DND-41 (cell line): ENCODE data around the gene PDZRN4.

Experiments
- ATAC-seq: fragments of 200-7000 bp; cut with Tn5 transposase; 3 replicates; pipeline ENCODE4 v1.9.1; 2021; ENCODE audit warnings: low read depth; ENCODE audit not compliant: insufficient read depth
- DNase-seq: peaks from one replicate; pipeline ENCODE4 v3.0.0-alpha.2; 2020
- H2AFZ ChIP-seq: 2 replicates; pipeline ENCODE4 v1.6.0; 2012; ENCODE audit warnings: low read depth, low read length
- H3K27ac ChIP-seq: 2 replicates; pipeline ENCODE4 v1.5.1; 2012; ENCODE audit warnings: low read length, inconsistent platforms
- H3K27me3 ChIP-seq: fragments of 200-600 bp; sonication (generic); 2 replicates; pipeline ENCODE4 v1.6.0; 2012; ENCODE audit warnings: low read length, mild to moderate bottlenecking, inconsistent platforms; ENCODE audit not compliant: insufficient read depth, poor library complexity
- H3K36me3 ChIP-seq: 2 replicates; pipeline ENCODE4 v1.5.1; 2012; ENCODE audit warnings: low read length, inconsistent platforms; ENCODE audit not compliant: insufficient read depth
- H3K4me1 ChIP-seq: 2 replicates; pipeline ENCODE4 v1.5.1; 2012; ENCODE audit warnings: mild to moderate bottlenecking, low read length; ENCODE audit not compliant: insufficient read depth
- H3K4me2 ChIP-seq: 2 replicates; pipeline ENCODE4 v1.6.0; 2012; ENCODE audit warnings: mild to moderate bottlenecking, moderate library complexity, low read length, inconsistent platforms; ENCODE audit not compliant: insufficient read depth
- H3K4me3 ChIP-seq, 2 experiments: fragments of 200-600 bp in 1 of 2; shearing (Covaris generic) in 1 of 2; 2 replicates each; pipeline ENCODE4 v1.5.1; 2012 to 2016; ENCODE audit warnings: inconsistent platforms in 2 of 2, low read length in 2 of 2, mild to moderate bottlenecking in 2 of 2, low read depth in 1 of 2, moderate library complexity in 1 of 2
- H3K79me2 ChIP-seq: 2 replicates; pipeline ENCODE4 v1.6.0; 2012; ENCODE audit warnings: low read length, inconsistent platforms; ENCODE audit not compliant: insufficient read depth
- H3K9ac ChIP-seq: 2 replicates; pipeline ENCODE4 v1.6.0; 2012; ENCODE audit warnings: low read depth, mild to moderate bottlenecking, inconsistent platforms, low read length, moderate library complexity
- H3K9me3 ChIP-seq: 2 replicates; pipeline ENCODE4 v1.5.1; 2012; ENCODE audit warnings: low read length, moderate library complexity, mild to moderate bottlenecking, inconsistent platforms; ENCODE audit not compliant: insufficient read depth, severe bottlenecking
- H4K20me1 ChIP-seq: 2 replicates; pipeline ENCODE4 v1.6.0; 2012; ENCODE audit warnings: low read length; ENCODE audit not compliant: insufficient read depth
- CTCF ChIP-seq: IDR thresholded peaks from 2 replicates; pipeline ENCODE4 v1.5.1; 2012; ENCODE audit warnings: borderline replicate concordance, low read length, moderate library complexity, mild to moderate bottlenecking; ENCODE audit not compliant: poor library complexity, severe bottlenecking; ENCODE audit errors: extremely low read depth
- EZH2 ChIP-seq: IDR thresholded peaks from 3 replicates; pipeline ENCODE4 v1.6.1; 2012; ENCODE audit warnings: borderline replicate concordance, low read depth, mild to moderate bottlenecking, moderate library complexity, low read length, inconsistent platforms; ENCODE audit not compliant: severe bottlenecking

Gene PDZRN4

GRCh38 chr12:41142376-41142775 is 45.7 kb upstream of the PDZRN4 start:
- no peak for ATAC-seq
- no peak for DNase-seq
- no peak overlapping the region for H2AFZ ChIP-seq

GRCh38 chr12:41151793-41152192 is 36.3 kb upstream of the PDZRN4 start:
- no peak for ATAC-seq
- no peak overlapping the region for H3K4me3 ChIP-seq
- no peaks in the 10 kb centered on the region for H3K27me3 ChIP-seq
- H3K27ac ChIP-seq = no peak overlapping the region
- no peak for DNase-seq
- no peak overlapping the region for H3K4me2 ChIP-seq
- H3K9me3 ChIP-seq = no peaks in the 10 kb centered on the region
- no peaks in the 10 kb centered on the region for H3K79me2 ChIP-seq
- H2AFZ ChIP-seq = no peak overlapping the region
- H3K9ac ChIP-seq = no peak overlapping the region
- TF ChIP-seq EZH2 (no peak), CTCF (no peak)
- no peaks in the 10 kb centered on the region for H3K4me1 ChIP-seq
- no peaks in the 10 kb centered on the region for H3K36me3 ChIP-seq
- H4K20me1 ChIP-seq = no peaks in the 10 kb centered on the region

More at GRCh38 chr12:41142376-41142775, 45.7 kb upstream of the PDZRN4 start:
- TF ChIP-seq CTCF (no peak), EZH2 (no peak)
- Histone ChIP-seq H3K9me3 (no peaks in the 10 kb centered on the region), H3K79me2 (no peaks in the 10 kb centered on the region), H3K4me2 (no peak overlapping the region), H3K27ac (no peak overlapping the region), H3K9ac (no peak overlapping the region), H3K27me3 (no peaks in the 10 kb centered on the region), H3K36me3 (no peaks in the 10 kb centered on the region), H3K4me3 (no peak overlapping the region), H3K4me1 (no peaks in the 10 kb centered on the region), H4K20me1 (no peaks in the 10 kb centered on the region)

- no peak overlapping the region for H3K4me2 ChIP-seq
- no peak overlapping the region for H2AFZ ChIP-seq
- no peak overlapping the region for H3K4me3 ChIP-seq
- TF ChIP-seq CTCF (no peak), EZH2 (no peak)
- no peak overlapping the region for H3K9ac ChIP-seq
- no peaks in the 10 kb centered on the region for H3K79me2 ChIP-seq
- H3K4me1 ChIP-seq = no peaks in the 10 kb centered on the region
- no peak for DNase-seq
- H3K27ac ChIP-seq = no peak overlapping the region
- H3K27me3 ChIP-seq = no peaks in the 10 kb centered on the region
- no peaks in the 10 kb centered on the region for H4K20me1 ChIP-seq
- no peak for ATAC-seq
- no peaks in the 10 kb centered on the region for H3K36me3 ChIP-seq
- H3K9me3 ChIP-seq = no peaks in the 10 kb centered on the region
Measured at GRCh38 chr12:41162461-41162860, 25.7 kb upstream of the PDZRN4 start.

- no peak overlapping the region for H2AFZ ChIP-seq
- no peaks in the 10 kb centered on the region for H3K9me3 ChIP-seq
- no peaks in the 10 kb centered on the region for H4K20me1 ChIP-seq
- no peaks in the 10 kb centered on the region for H3K79me2 ChIP-seq
- TF ChIP-seq CTCF = no peak
- no peak for TF ChIP-seq EZH2
- DNase-seq = no peak
- H3K4me2 ChIP-seq = no peak overlapping the region
- no peaks in the 10 kb centered on the region for H3K27me3 ChIP-seq
- H3K36me3 ChIP-seq = no peaks in the 10 kb centered on the region
- H3K4me1 ChIP-seq = no peaks in the 10 kb centered on the region
- H3K27ac ChIP-seq = no peak overlapping the region
- H3K9ac ChIP-seq = no peak overlapping the region
- ATAC-seq = no peak
- H3K4me3 ChIP-seq = no peak overlapping the region
Measured at GRCh38 chr12:41167701-41168100, 20.4 kb upstream of the PDZRN4 start.
